PC-3 (cell line): Measurements from ENCODE around the gene MAP4K2. TPM values are rescaled to one million over a fixed set of nuclear protein-coding genes. Genes with fewer than 3 reads are reported as not detected.

Source experiments
- ATAC-seq: fragments of 200-7000 bp; cut with Tn5 transposase; 2 replicates; pipeline ENCODE4 v1.9.1; 2020; ENCODE audit warnings: mild to moderate bottlenecking, moderate library complexity
- BruUV-seq: library from RNA; stranded (reverse); fragments of 400-500 nt; replicated peaks from 2 replicates; lab custom pipeline; 2021; lab: Mats Ljungman, UMichigan
- CTCF ChIA-PET: fragments of 300-600 bp; sonication (Branson Sonifier 250); formaldehyde crosslinking; loops from one replicate; lab custom pipeline; 2022; ENCODE audit warnings: antibody characterized with exemption; lab: Charles Lee
- POLR2A ChIA-PET: fragments of 300-600 bp; sonication (Branson Sonifier 250); formaldehyde crosslinking; loops from one replicate; lab custom pipeline; 2022; ENCODE audit warnings: antibody characterized with exemption; ENCODE audit not compliant: unreplicated experiment; lab: Charles Lee
- DNase-seq: peaks from one replicate; pipeline ENCODE4 v3.0.0-alpha.2; 2015
- H2AFZ ChIP-seq: fragments of 300-600 bp; sonication (generic); 2 replicates; pipeline ENCODE4 v1.6.0; 2016; ENCODE audit warnings: antibody characterized with exemption, low read length
- H3F3A ChIP-seq: fragments of 300-600 bp; sonication (generic); one replicate; pipeline ENCODE4 v1.6.0; 2017; ENCODE audit warnings: antibody characterized with exemption, low read length, control low read depth, mild to moderate bottlenecking; ENCODE audit not compliant: unreplicated experiment
- H3K27ac ChIP-seq: fragments of 300-600 bp; sonication (generic); 2 replicates; pipeline ENCODE4 v1.5.1; 2016; ENCODE audit warnings: mild to moderate bottlenecking, low read length
- H3K27me3 ChIP-seq: fragments of 300-600 bp; sonication (generic); 2 replicates; pipeline ENCODE4 v1.6.1; 2016; ENCODE audit warnings: low read length, mixed read lengths
- H3K36me3 ChIP-seq: fragments of 300-600 bp; sonication (generic); 2 replicates; pipeline ENCODE4 v1.6.1; 2016; ENCODE audit warnings: low read depth, mixed run types, low read length, mixed read lengths
- H3K4me1 ChIP-seq: fragments of 300-600 bp; sonication (generic); 2 replicates; pipeline ENCODE4 v1.5.1; 2016; ENCODE audit warnings: low read length; ENCODE audit not compliant: insufficient read depth
- H3K4me2 ChIP-seq: fragments of 300-600 bp; sonication (generic); 2 replicates; pipeline ENCODE4 v1.6.0; 2016; ENCODE audit warnings: low read length
- H3K4me3 ChIP-seq: fragments of 300-600 bp; sonication (generic); 2 replicates; pipeline ENCODE4 v1.5.1; 2016; ENCODE audit warnings: mild to moderate bottlenecking, low read length, mixed read lengths
- H3K79me2 ChIP-seq: fragments of 300-600 bp; sonication (generic); 2 replicates; pipeline ENCODE4 v1.6.1; 2017; ENCODE audit warnings: low read length, mixed read lengths
- H3K9ac ChIP-seq: fragments of 300-600 bp; sonication (generic); 2 replicates; pipeline ENCODE4 v1.6.0; 2016; ENCODE audit warnings: mild to moderate bottlenecking, low read length
- H3K9me2 ChIP-seq: fragments of 300-600 bp; sonication (generic); replicated peaks from 2 replicates; pipeline ENCODE4 v1.6.1; 2016; ENCODE audit warnings: mixed run types, low read length, mixed read lengths
- H3K9me3 ChIP-seq: fragments of 300-600 bp; sonication (generic); 2 replicates; pipeline ENCODE4 v1.6.1; 2016; ENCODE audit warnings: low read length, mixed read lengths
- H4K20me1 ChIP-seq: fragments of 300-600 bp; sonication (generic); 2 replicates; pipeline ENCODE4 v1.6.1; 2016; ENCODE audit warnings: low read length, mixed read lengths
- EZH2 ChIP-seq: fragments of 300-600 bp; sonication (generic); IDR thresholded peaks from one replicate; pipeline ENCODE4 v1.6.1; 2017; ENCODE audit warnings: antibody characterized with exemption, mild to moderate bottlenecking, low read length; ENCODE audit not compliant: unreplicated experiment
- EZH2phosphoT487 ChIP-seq: fragments of 300-600 bp; sonication (generic); IDR thresholded peaks from 2 replicates; pipeline ENCODE4 v1.6.1; 2018; ENCODE audit warnings: mild to moderate bottlenecking, antibody characterized with exemption, low read length, borderline replicate concordance
- intact Hi-C: fragments of 100-400 bp; cut with micrococcal nuclease; formaldehyde crosslinking; loops from 2 replicates; pipeline ENCODE4 v1.9.0; 2023
- total RNA-seq: library from RNA; depleted of rRNA; stranded (reverse); fragments of >200 nt; gene quantifications from 2 replicates; pipeline ENCODE4 v1.2.3, GENCODE V29; 2014
- TF ChIP-seq, protein P1 (sequence below): fragments of 300-600 bp; sonication (generic); conservative IDR thresholded peaks from 2 replicates; pipeline ENCODE4 v1.5.1; 2017; ENCODE audit warnings: antibody characterized with exemption, low read depth, mild to moderate bottlenecking, low read length

Gene MAP4K2
- total RNA-seq, 1 experiment from 2014 or later = 55.6 TPM

GRCh38 chr11:64793271-64794160 lies 9.5 kb downstream of the MAP4K2 start:
- Histone ChIP-seq H3K4me2 (no peak overlapping the region), H3K27me3 (no peaks in the 10 kb centered on the region), H3K9me3 (no peaks in the 10 kb centered on the region), H3K36me3 (peaks cover 8% of the 10 kb centered on the region; the same call in 1 of the 2 replicates), H4K20me1 (no peaks in the 10 kb centered on the region), H3K4me1 (no peaks in the 10 kb centered on the region), H3K9me2 (no peaks in the 10 kb centered on the region), H3K27ac (no peak overlapping the region), H3K4me3 (no peak overlapping the region), H3F3A (no peaks in the 10 kb centered on the region), H3K79me2 (no peaks in the 10 kb centered on the region), H2AFZ (no peak overlapping the region), H3K9ac (no peak overlapping the region)
- no peak for ATAC-seq
- BruUV-seq = no TSS peak
- DNase-seq = no peak
- intact Hi-C loops = no loop called here
- CTCF ChIA-PET = no interaction called here
- POLR2A ChIA-PET = no interaction called here
- TF ChIP-seq EZH2phosphoT487 (no peak), EZH2 (no peak)
- TF ChIP-seq, protein P1, sequence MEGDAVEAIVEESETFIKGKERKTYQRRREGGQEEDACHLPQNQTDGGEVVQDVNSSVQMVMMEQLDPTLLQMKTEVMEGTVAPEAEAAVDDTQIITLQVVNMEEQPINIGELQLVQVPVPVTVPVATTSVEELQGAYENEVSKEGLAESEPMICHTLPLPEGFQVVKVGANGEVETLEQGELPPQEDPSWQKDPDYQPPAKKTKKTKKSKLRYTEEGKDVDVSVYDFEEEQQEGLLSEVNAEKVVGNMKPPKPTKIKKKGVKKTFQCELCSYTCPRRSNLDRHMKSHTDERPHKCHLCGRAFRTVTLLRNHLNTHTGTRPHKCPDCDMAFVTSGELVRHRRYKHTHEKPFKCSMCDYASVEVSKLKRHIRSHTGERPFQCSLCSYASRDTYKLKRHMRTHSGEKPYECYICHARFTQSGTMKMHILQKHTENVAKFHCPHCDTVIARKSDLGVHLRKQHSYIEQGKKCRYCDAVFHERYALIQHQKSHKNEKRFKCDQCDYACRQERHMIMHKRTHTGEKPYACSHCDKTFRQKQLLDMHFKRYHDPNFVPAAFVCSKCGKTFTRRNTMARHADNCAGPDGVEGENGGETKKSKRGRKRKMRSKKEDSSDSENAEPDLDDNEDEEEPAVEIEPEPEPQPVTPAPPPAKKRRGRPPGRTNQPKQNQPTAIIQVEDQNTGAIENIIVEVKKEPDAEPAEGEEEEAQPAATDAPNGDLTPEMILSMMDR = no peak

DNA sequence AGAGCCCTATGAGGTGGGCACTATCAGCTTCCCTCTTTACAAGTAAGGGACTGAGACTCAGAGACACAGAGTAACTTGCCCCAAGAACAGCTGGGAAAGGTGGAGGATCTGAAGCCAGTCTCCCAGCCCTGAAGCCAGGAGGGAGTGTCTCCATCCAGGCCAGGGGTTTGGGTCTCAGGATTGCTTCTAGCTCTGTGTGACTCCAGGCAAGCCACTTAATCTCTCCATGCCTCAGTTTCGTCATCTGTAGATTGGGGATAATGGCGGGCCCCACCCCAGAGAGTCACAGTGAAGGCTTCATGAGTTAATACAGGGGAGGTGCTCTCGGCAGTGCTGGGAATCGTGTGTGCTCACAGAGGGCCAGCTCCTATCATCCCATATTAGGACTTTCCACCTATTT lies 10.5 kb downstream of the MAP4K2 start:
- ChIA-PET POLR2A (no interaction called here), CTCF (no interaction called here)
- no peaks in the 10 kb centered on the region for H3K9me2 ChIP-seq
- no peak for DNase-seq
- intact Hi-C loops = no loop called here
- no peaks in the 10 kb centered on the region for H3K9me3 ChIP-seq
- H3F3A ChIP-seq = no peaks in the 10 kb centered on the region
- no peak overlapping the region for H3K9ac ChIP-seq
- ATAC-seq = no peak
- H3K79me2 ChIP-seq = no peaks in the 10 kb centered on the region
- no peaks in the 10 kb centered on the region for H3K4me1 ChIP-seq
- H3K4me2 ChIP-seq = no peak overlapping the region
- H3K36me3 ChIP-seq = peaks cover 8% of the 10 kb centered on the region; the same call in 1 of the 2 replicates
- no TSS peak for BruUV-seq
- TF ChIP-seq, protein P1 = no peak
- TF ChIP-seq EZH2 (no peak), EZH2phosphoT487 (no peak)
- no peak overlapping the region for H2AFZ ChIP-seq
- H3K4me3 ChIP-seq = no peak overlapping the region
- no peak overlapping the region for H3K27ac ChIP-seq
- no peaks in the 10 kb centered on the region for H3K27me3 ChIP-seq
- no peaks in the 10 kb centered on the region for H4K20me1 ChIP-seq
